Ishikawa (cell line): ENCODE results near the gene NEK1.

Experiments used
- CEBPB ChIP-seq: IDR thresholded peaks from 2 replicates; pipeline ENCODE4 v1.6.1; 2012
- CREB1 ChIP-seq: IDR thresholded peaks from 2 replicates; pipeline ENCODE4 v1.6.1; 2012; ENCODE audit warnings: low read depth
- EGR1 ChIP-seq: IDR thresholded peaks from 2 replicates; pipeline ENCODE4 v1.6.1; 2012
- EP300 ChIP-seq: IDR thresholded peaks from 2 replicates; pipeline ENCODE4 v1.6.1; 2012; ENCODE audit warnings: borderline replicate concordance
- FOXM1 ChIP-seq: IDR thresholded peaks from 2 replicates; pipeline ENCODE4 v1.6.1; 2012; ENCODE audit warnings: low read depth, borderline replicate concordance
- NFIC ChIP-seq: IDR thresholded peaks from 2 replicates; pipeline ENCODE4 v1.6.1; 2012
- RAD21 ChIP-seq: IDR thresholded peaks from 2 replicates; pipeline ENCODE4 v1.6.1; 2012; ENCODE audit warnings: low read depth
- TAF1 ChIP-seq: IDR thresholded peaks from 2 replicates; pipeline ENCODE4 v1.6.1; 2012; ENCODE audit warnings: low read depth, mild to moderate bottlenecking
- TCF12 ChIP-seq: IDR thresholded peaks from 2 replicates; pipeline ENCODE4 v1.6.1; 2012; ENCODE audit warnings: low read depth
- TEAD4 ChIP-seq: IDR thresholded peaks from 2 replicates; pipeline ENCODE4 v1.6.1; 2012
- YY1 ChIP-seq: IDR thresholded peaks from 2 replicates; pipeline ENCODE4 v1.6.1; 2012; ENCODE audit warnings: low read depth
- ZBTB7A ChIP-seq: IDR thresholded peaks from 2 replicates; pipeline ENCODE4 v1.6.1; 2012; ENCODE audit warnings: low read depth
- TF ChIP-seq, protein P1 (sequence below): IDR thresholded peaks from 2 replicates; pipeline ENCODE4 v1.6.1; 2012; ENCODE audit warnings: low read depth, mild to moderate bottlenecking
- TF ChIP-seq, protein P2 (sequence below): IDR thresholded peaks from 2 replicates; pipeline ENCODE4 v1.6.1; 2012
- TF ChIP-seq, protein P3 (sequence below): IDR thresholded peaks from 2 replicates; pipeline ENCODE4 v1.6.1; 2012

NEK1 gene

DNA sequence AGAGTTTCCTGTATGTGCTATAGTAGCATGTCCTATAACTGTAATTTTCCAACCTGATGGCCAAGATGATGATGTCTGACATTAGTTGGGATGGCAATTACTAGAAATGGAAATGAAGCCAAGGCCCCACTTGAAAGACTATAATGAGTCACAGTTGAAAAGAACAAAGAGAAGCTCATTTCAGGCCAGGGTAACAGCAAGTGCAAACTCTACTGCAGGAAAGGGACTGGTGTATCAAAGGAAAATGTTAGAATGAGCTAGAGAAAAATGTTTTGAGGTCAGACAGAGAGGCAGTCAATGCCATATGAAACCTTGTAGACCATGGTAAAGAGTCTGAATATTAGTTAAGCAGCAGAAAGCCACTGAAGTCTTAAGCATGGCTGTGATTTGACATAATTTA, 195.4 kb downstream of the NEK1 start:
- TF ChIP-seq RAD21 (no peak), EGR1 (no peak), TCF12 (no peak), YY1 (no peak), NFIC (no peak)

DNA sequence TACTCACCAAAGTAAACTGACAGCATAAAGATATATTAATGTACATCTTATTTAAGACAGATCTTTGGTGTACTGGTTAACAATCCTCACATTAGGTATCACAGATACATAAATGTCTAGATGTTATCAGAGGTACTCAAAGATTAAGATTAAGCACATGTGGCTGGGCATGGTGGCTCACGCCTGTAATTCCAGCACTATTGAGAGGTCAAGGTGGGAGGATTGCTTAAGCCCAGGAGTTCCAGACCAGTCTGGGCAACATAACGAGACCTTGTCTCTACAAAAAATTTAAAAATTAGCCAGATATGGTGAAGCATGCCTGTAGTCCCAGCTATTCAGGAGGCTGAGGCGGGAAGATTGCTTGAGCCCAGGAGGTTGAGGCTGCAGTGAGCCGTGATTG, 195.9 kb downstream of the NEK1 start:
- TF ChIP-seq EGR1: no peak

DNA sequence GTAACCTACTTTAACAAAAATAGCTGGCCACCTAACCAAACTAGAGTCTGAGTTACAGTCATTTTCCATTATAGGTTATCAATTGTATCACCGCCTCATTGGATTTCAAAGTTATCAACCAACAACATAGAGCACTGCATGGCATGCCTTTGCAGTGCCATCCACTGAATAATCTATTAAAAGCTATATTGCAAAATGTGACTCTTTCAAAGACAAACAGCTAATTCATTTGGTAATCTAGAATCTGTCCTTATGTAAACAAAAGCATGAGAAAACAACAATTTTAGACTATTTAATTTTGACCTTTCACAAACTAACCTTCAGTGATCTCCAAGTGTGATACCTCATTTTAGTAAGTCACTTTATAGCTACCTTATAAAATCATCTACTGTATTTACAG, 197.5 kb downstream of the NEK1 start:
- TF ChIP-seq RAD21 (no peak), CEBPB (no peak), FOXM1 (no peak), CREB1 (no peak), YY1 (no peak), ZBTB7A (no peak)
- TF ChIP-seq, protein P1, sequence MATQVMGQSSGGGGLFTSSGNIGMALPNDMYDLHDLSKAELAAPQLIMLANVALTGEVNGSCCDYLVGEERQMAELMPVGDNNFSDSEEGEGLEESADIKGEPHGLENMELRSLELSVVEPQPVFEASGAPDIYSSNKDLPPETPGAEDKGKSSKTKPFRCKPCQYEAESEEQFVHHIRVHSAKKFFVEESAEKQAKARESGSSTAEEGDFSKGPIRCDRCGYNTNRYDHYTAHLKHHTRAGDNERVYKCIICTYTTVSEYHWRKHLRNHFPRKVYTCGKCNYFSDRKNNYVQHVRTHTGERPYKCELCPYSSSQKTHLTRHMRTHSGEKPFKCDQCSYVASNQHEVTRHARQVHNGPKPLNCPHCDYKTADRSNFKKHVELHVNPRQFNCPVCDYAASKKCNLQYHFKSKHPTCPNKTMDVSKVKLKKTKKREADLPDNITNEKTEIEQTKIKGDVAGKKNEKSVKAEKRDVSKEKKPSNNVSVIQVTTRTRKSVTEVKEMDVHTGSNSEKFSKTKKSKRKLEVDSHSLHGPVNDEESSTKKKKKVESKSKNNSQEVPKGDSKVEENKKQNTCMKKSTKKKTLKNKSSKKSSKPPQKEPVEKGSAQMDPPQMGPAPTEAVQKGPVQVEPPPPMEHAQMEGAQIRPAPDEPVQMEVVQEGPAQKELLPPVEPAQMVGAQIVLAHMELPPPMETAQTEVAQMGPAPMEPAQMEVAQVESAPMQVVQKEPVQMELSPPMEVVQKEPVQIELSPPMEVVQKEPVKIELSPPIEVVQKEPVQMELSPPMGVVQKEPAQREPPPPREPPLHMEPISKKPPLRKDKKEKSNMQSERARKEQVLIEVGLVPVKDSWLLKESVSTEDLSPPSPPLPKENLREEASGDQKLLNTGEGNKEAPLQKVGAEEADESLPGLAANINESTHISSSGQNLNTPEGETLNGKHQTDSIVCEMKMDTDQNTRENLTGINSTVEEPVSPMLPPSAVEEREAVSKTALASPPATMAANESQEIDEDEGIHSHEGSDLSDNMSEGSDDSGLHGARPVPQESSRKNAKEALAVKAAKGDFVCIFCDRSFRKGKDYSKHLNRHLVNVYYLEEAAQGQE: no peak

GRCh38 chr4:169412046-169412445, 200.3 kb downstream of the NEK1 start:
- TF ChIP-seq CEBPB (no peak), NFIC (no peak), TCF12 (no peak), RAD21 (no peak), EP300 (no peak), CREB1 (no peak), TEAD4 (no peak), EGR1 (no peak), YY1 (no peak), ZBTB7A (no peak)
- TF ChIP-seq, protein P2, sequence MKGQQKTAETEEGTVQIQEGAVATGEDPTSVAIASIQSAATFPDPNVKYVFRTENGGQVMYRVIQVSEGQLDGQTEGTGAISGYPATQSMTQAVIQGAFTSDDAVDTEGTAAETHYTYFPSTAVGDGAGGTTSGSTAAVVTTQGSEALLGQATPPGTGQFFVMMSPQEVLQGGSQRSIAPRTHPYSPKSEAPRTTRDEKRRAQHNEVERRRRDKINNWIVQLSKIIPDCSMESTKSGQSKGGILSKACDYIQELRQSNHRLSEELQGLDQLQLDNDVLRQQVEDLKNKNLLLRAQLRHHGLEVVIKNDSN: no peak
- TF ChIP-seq, protein P1: no peak

GRCh38 chr4:169410839-169411770, 201.3 kb downstream of the NEK1 start:
- TF ChIP-seq, protein P1: no peak
- TF ChIP-seq, protein P2: no peak
- TF ChIP-seq EGR1: no peak
- no peak for TF ChIP-seq TCF12
- no peak for TF ChIP-seq CREB1
- no peak for TF ChIP-seq ZBTB7A
- TF ChIP-seq YY1: no peak
- TF ChIP-seq NFIC: no peak
- no peak for TF ChIP-seq TAF1
- TF ChIP-seq RAD21: no peak
- no peak for TF ChIP-seq FOXM1
- TF ChIP-seq, protein P3, sequence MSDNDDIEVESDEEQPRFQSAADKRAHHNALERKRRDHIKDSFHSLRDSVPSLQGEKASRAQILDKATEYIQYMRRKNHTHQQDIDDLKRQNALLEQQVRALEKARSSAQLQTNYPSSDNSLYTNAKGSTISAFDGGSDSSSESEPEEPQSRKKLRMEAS: no peak
- TF ChIP-seq EP300: no peak
- TF ChIP-seq CEBPB: no peak
- no peak for TF ChIP-seq TEAD4
